ENCODE measurements around the gene MBD4. TPM values are rescaled to one million over a fixed set of nuclear protein-coding genes. Genes with fewer than 3 reads are reported as not detected.
"Not testable (repeated sequence)": the region's sequence is repeated elsewhere in the genome, so short reads cannot be mapped to it uniquely, and the experiment has no call there.

Gene MBD4
- total and polyA plus RNA-seq, 2 donors (not counting 1 experiment from before 2014, with no cell fraction given), result 95.7 to 140 TPM

DNA sequence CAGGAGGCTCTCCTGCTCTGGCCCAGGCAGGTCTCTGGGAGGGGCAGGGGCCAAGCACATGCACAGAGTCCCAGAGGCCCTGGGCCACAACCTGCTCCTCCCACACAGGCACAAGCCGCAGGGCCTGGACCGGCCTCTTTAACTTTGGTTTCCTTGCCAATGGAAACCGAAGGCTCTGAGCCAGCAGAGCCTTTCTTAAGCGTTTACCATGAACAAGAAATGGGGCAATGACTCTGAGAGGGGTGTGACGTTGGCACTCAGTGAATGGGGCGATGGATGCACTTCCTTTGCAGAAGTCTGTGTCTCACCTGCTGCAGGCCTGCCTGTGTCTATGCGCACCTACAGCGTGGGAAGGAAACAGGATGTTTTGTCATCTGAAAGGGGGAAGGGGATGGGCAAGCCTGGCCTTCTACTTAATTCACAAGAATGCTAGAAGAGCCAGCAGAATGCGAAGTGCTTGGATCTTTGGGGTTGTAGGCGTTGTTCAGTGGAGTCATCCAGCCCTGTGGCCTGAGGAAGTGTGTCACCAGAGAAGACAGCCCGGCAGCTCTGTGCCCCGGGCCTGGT is 42.1 kb upstream of the MBD4 start:
- H3K9me3 ChIP-seq (ENCODE audit: control extremely low read depth in 1 of 3, control insufficient read depth in 2 of 3, insufficient read depth in 1 of 3, low read length in 2 of 3), result no peaks in the 10 kb centered on the region
- H3K79me2 ChIP-seq (ENCODE audit: control insufficient read depth, insufficient read depth, low read length), result no peaks in the 10 kb centered on the region
- no peak overlapping the region for H3K4me3 ChIP-seq (ENCODE audit: control extremely low read depth in 1 of 5, extremely low read depth in 1 of 5, insufficient read depth in 1 of 5, low read depth in 2 of 5, low read length in 4 of 5)
- no peaks in the 10 kb centered on the region for H3K4me1 ChIP-seq (ENCODE audit: control insufficient read depth in 2 of 2, insufficient read depth in 2 of 2, low read length in 2 of 2)
- peaks cover 0 to 8% of the 10 kb centered on the region in 2 experiments for H3K36me3 ChIP-seq (replicated peaks in 1 of 2; ENCODE audit: control extremely low read depth in 1 of 2, control insufficient read depth in 1 of 2, extremely low read depth in 1 of 2, insufficient read depth in 2 of 2, low read length in 1 of 2)
- H4K20me1 ChIP-seq (ENCODE audit: control insufficient read depth, insufficient read depth, low read length, poor library complexity, severe bottlenecking), result no peaks in the 10 kb centered on the region
- ATAC-seq (ENCODE audit: low read depth) (no peak), DNase-seq (no peak)
- Mint-ChIP-seq H3K9me3 (ENCODE audit: insufficient read depth) (no peaks in the 10 kb centered on the region), H3K4me1 (no peaks in the 10 kb centered on the region), H3K4me3 (no peak overlapping the region), H3K27me3 (no peaks in the 10 kb centered on the region), H3K27ac (no peak overlapping the region)
- no peak overlapping the region for H2AFZ ChIP-seq (ENCODE audit: insufficient read depth, low read depth, low read length, poor library complexity, severe bottlenecking)
- H3K4me2 ChIP-seq (replicated peaks; ENCODE audit: low read depth, low read length, poor library complexity, severe bottlenecking), result no peak overlapping the region
- POLR2A ChIA-PET, result no interaction called here
- H3K9ac ChIP-seq (ENCODE audit: low read length), result no peak overlapping the region
- intact Hi-C loops (cut with micrococcal nuclease), result no loop called here
- H3K27ac ChIP-seq (ENCODE audit: low read length in 2 of 2), result no peak overlapping the region
- WGBS (ENCODE audit: insufficient coverage), result 93% methylated on average over 7 of the region's 12 CpGs
- H3K27me3 ChIP-seq (replicated peaks in 1 of 4; ENCODE audit: control extremely low read depth in 1 of 4, control insufficient read depth in 3 of 4, insufficient read depth in 4 of 4, low read length in 3 of 4), result no peaks in the 10 kb centered on the region
- CTCF ChIA-PET, result no interaction called here
- TF ChIP-seq CTCF (IDR thresholded peaks at IDR 0.05) (no peak), EZH2 (IDR thresholded peaks at IDR 0.05; ENCODE audit: borderline replicate concordance, insufficient read depth, low read depth, low read length, poor library complexity, severe bottlenecking) (no peak)

DNA sequence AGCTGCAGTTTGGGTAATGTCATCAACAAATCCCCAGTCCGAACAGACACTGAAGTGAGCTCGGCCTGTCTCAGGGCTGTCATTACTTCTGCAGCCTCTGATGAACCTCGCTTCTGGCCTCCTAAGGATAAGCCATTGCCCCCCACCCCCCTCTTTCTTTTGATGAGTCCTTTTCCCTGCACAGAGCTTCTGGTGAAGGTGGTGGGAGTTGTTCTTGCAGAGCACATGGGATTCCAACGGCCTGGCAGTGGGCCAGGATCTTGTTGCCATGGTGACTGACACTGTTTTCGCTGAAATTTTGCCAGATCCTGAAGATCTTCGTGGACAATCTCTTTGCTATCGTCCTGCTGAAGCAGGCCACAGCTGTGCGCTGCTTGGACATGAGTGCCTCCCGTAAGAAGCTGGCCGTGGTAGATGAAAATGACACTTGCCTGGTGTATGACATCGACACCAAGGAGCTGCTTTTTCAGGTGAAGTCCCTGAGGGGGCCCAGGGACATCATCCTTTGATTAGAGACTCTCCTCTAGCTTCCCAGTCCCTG is 41.5 kb upstream of the MBD4 start:
- H3K4me2 ChIP-seq (replicated peaks; ENCODE audit: low read depth, low read length, poor library complexity, severe bottlenecking); H3K9me3 ChIP-seq (ENCODE audit: control extremely low read depth in 1 of 3, control insufficient read depth in 2 of 3, insufficient read depth in 1 of 3, low read length in 2 of 3); H3K4me1 ChIP-seq (ENCODE audit: control insufficient read depth in 2 of 2, insufficient read depth in 2 of 2, low read length in 2 of 2); H3K36me3 ChIP-seq (replicated peaks in 1 of 2; ENCODE audit: control extremely low read depth in 1 of 2, control insufficient read depth in 1 of 2, extremely low read depth in 1 of 2, insufficient read depth in 2 of 2, low read length in 1 of 2); H3K27me3 ChIP-seq (replicated peaks in 1 of 4; ENCODE audit: control extremely low read depth in 1 of 4, control insufficient read depth in 3 of 4, insufficient read depth in 4 of 4, low read length in 3 of 4); H3K27ac ChIP-seq (ENCODE audit: low read length in 2 of 2); H3K4me3 Mint-ChIP-seq; H2AFZ ChIP-seq (ENCODE audit: insufficient read depth, low read depth, low read length, poor library complexity, severe bottlenecking); H3K9me3 Mint-ChIP-seq (ENCODE audit: insufficient read depth); H3K27me3 Mint-ChIP-seq; POLR2A ChIA-PET; H3K4me1 Mint-ChIP-seq; ATAC-seq (ENCODE audit: low read depth); H4K20me1 ChIP-seq (ENCODE audit: control insufficient read depth, insufficient read depth, low read length, poor library complexity, severe bottlenecking); CTCF ChIA-PET; H3K4me3 ChIP-seq (ENCODE audit: control extremely low read depth in 1 of 5, extremely low read depth in 1 of 5, insufficient read depth in 1 of 5, low read depth in 2 of 5, low read length in 4 of 5); H3K79me2 ChIP-seq (ENCODE audit: control insufficient read depth, insufficient read depth, low read length); intact Hi-C loops (cut with micrococcal nuclease); H3K27ac Mint-ChIP-seq; H3K9ac ChIP-seq (ENCODE audit: low read length); DNase-seq: not testable (repeated sequence)
- 100% methylated on average over 2 of the region's 11 CpGs for WGBS (ENCODE audit: insufficient coverage)
